GM23338 (cell line): Measurements from ENCODE around the gene LZTS3. TPM values are rescaled to one million over a fixed set of nuclear protein-coding genes. Genes with fewer than 3 reads are reported as not detected.

Experiments
- ATAC-seq: fragments of 200-7000 bp; cut with Tn5 transposase; 3 replicates; pipeline ENCODE4 v1.9.1; 2020
- DNase-seq: peaks from one replicate; pipeline ENCODE4 v3.0.0-alpha.2; 2015; ENCODE audit warnings: low spot score
- H2AFZ ChIP-seq: fragments of 200-600 bp; sonication (generic); 2 replicates; pipeline ENCODE4 v1.8.0; 2016; ENCODE audit warnings: antibody characterized with exemption, mild to moderate bottlenecking, moderate library complexity
- H3F3A ChIP-seq: fragments of 200-600 bp; sonication (generic); replicated peaks from 2 replicates; pipeline ENCODE4 v1.8.0; 2017; ENCODE audit warnings: antibody characterized with exemption, mixed run types, low read depth
- H3K27ac ChIP-seq: fragments of 200-600 bp; sonication (generic); 2 replicates; pipeline ENCODE4 v1.6.1; 2016; ENCODE audit warnings: low read depth
- H3K27me3 ChIP-seq: fragments of 200-600 bp; sonication (generic); 2 replicates; pipeline ENCODE4 v1.8.0; 2016; ENCODE audit warnings: mild to moderate bottlenecking, mixed run types, moderate library complexity; ENCODE audit not compliant: insufficient read depth
- H3K36me3 ChIP-seq: fragments of 200-600 bp; sonication (generic); 2 replicates; pipeline ENCODE4 v1.8.0; 2016; ENCODE audit warnings: mild to moderate bottlenecking; ENCODE audit not compliant: insufficient read depth
- H3K4me1 ChIP-seq: fragments of 200-600 bp; sonication (generic); 2 replicates; pipeline ENCODE4 v1.8.0; 2016; ENCODE audit warnings: mild to moderate bottlenecking, moderate library complexity; ENCODE audit not compliant: insufficient read depth
- H3K4me2 ChIP-seq: fragments of 200-600 bp; sonication (generic); 2 replicates; pipeline ENCODE4 v1.7.1; 2017; ENCODE audit warnings: mixed run types
- H3K4me3 ChIP-seq: fragments of 200-600 bp; sonication (generic); 2 replicates; pipeline ENCODE4 v1.6.1; 2016; ENCODE audit warnings: mixed run types
- H3K79me2 ChIP-seq: fragments of 200-600 bp; sonication (generic); replicated peaks from 2 replicates; pipeline ENCODE4 v1.8.0; 2017; ENCODE audit warnings: mild to moderate bottlenecking; ENCODE audit not compliant: insufficient read depth
- H3K9me2 ChIP-seq: fragments of 200-600 bp; sonication (generic); 2 replicates; pipeline ENCODE4 v1.8.0; 2017; ENCODE audit not compliant: insufficient read depth
- H4K20me1 ChIP-seq: fragments of 200-600 bp; sonication (generic); replicated peaks from 2 replicates; pipeline ENCODE4 v1.8.0; 2017; ENCODE audit warnings: mild to moderate bottlenecking; ENCODE audit not compliant: insufficient read depth
- H3K27ac Mint-ChIP-seq: 2 replicates; pipeline ENCODE4 v1.8.0; 2020; ENCODE audit warnings: inconsistent platforms, mild to moderate bottlenecking, moderate library complexity, mixed read lengths
- H3K27me3 Mint-ChIP-seq: 3 replicates; pipeline ENCODE4 v1.8.0; 2022; ENCODE audit warnings: low read depth, mild to moderate bottlenecking, moderate library complexity, mixed read lengths, inconsistent platforms; ENCODE audit not compliant: insufficient read depth, poor library complexity
- H3K36me3 Mint-ChIP-seq: 3 replicates; pipeline ENCODE4 v1.8.0; 2021; ENCODE audit warnings: low read depth, mild to moderate bottlenecking, inconsistent platforms, moderate library complexity, mixed read lengths
- H3K4me1 Mint-ChIP-seq: 3 replicates; pipeline ENCODE4 v1.8.0; 2020; ENCODE audit warnings: mild to moderate bottlenecking, inconsistent platforms, mixed read lengths
- H3K4me3 Mint-ChIP-seq: 3 replicates; pipeline ENCODE4 v1.8.0; 2021; ENCODE audit warnings: moderate library complexity, mild to moderate bottlenecking, inconsistent platforms, mixed read lengths
- H3K9me3 Mint-ChIP-seq: 3 replicates; pipeline ENCODE4 v1.8.0; 2020; ENCODE audit warnings: moderate library complexity, mild to moderate bottlenecking, inconsistent platforms, mixed read lengths
- EZH2 ChIP-seq: fragments of 200-600 bp; sonication (generic); IDR thresholded peaks from one replicate; pipeline ENCODE4 v1.8.0; 2017; ENCODE audit warnings: antibody characterized with exemption, mild to moderate bottlenecking, low read depth; ENCODE audit not compliant: unreplicated experiment
- JUNB ChIP-seq: IDR thresholded peaks from one replicate; pipeline ENCODE4 v1.6.1; 2016; ENCODE audit warnings: antibody characterized with exemption; ENCODE audit not compliant: unreplicated experiment
- NANOG ChIP-seq: IDR thresholded peaks from 2 replicates; pipeline ENCODE4 v1.6.1; 2016; ENCODE audit warnings: antibody characterized with exemption, borderline replicate concordance
- POLR2AphosphoS5 ChIP-seq: IDR thresholded peaks from 2 replicates; pipeline ENCODE4 v1.6.1; 2016; ENCODE audit warnings: antibody characterized with exemption, low read depth
- STAT1 ChIP-seq: IDR thresholded peaks from one replicate; pipeline ENCODE4 v1.6.1; 2016; ENCODE audit warnings: antibody characterized with exemption; ENCODE audit not compliant: unreplicated experiment
- polyA plus RNA-seq: library from polyadenylated mRNA; unstranded; fragments of >200 nt; fragmentation: Nextera tagmentation; extraction: Ambion mirVana; gene quantifications from 2 replicates; pipeline ENCODE4 v1.2.1, GENCODE V29; 2016
- total RNA-seq: library from RNA; depleted of rRNA; stranded (reverse); fragments of >200 nt; shearing (Covaris generic); gene quantifications from 2 replicates; pipeline ENCODE4 v1.2.3, GENCODE V29; 2014
- TF ChIP-seq, protein P1 (sequence below), 2 experiments: fragments of 200-600 bp in 1 of 2; sonication (generic) in 1 of 2; conservative IDR thresholded peaks; 2 replicates each; pipeline versions ENCODE4 v1.5.1 to v1.6.1; 2016 to 2017; ENCODE audit warnings: antibody characterized with exemption in 2 of 2, low read depth in 2 of 2, mild to moderate bottlenecking in 2 of 2, moderate library complexity in 1 of 2
- TF ChIP-seq, protein P2 (sequence below): IDR thresholded peaks from one replicate; pipeline ENCODE4 v1.6.1; 2018; ENCODE audit warnings: antibody characterized with exemption; ENCODE audit not compliant: unreplicated experiment

The LZTS3 gene
- total and polyA plus RNA-seq, 2 experiments from 2014 or later, result 9.7 to 40.7 TPM

DNA sequence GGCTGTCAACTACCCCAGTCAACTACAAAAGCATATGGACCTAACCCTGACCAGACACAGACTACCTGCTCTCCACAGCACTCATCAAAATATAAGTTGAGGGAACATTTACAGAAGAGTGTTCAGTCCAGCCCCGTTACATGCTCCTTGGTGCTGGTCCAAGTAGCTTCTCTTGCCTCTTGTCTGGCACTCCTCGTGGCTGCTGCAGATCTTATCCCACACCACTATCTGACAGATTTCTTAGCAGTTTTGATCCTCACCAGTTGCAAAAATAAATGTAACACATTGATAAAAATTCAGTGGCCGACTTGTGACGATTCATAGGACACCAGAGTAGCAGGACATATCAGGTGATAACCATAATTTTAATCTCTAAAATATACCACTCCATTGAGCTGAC lies 44.3 kb downstream of the LZTS3 start:
- Histone ChIP-seq H3K79me2 (no peaks in the 10 kb centered on the region), H3K27me3 (no peaks in the 10 kb centered on the region), H3K4me3 (no peak overlapping the region), H3K9me2 (no peaks in the 10 kb centered on the region), H3F3A (no peaks in the 10 kb centered on the region), H3K4me2 (no peak overlapping the region), H3K27ac (no peak overlapping the region), H3K36me3 (no peaks in the 10 kb centered on the region), H4K20me1 (no peaks in the 10 kb centered on the region; the same call in 1 of the 2 replicates), H2AFZ (no peak overlapping the region), H3K4me1 (no peaks in the 10 kb centered on the region)
- Mint-ChIP-seq H3K36me3 (peaks cover 16% of the 10 kb centered on the region; the same call in 2 of the 3 replicates), H3K27me3 (peaks cover 2% of the 10 kb centered on the region), H3K27ac (no peak overlapping the region), H3K9me3 (peaks cover 32% of the 10 kb centered on the region), H3K4me1 (no peaks in the 10 kb centered on the region), H3K4me3 (no peak overlapping the region)
- ATAC-seq (no peak), DNase-seq (no peak)
- TF ChIP-seq STAT1 (no peak), NANOG (no peak), JUNB (no peak), EZH2 (no peak)
- TF ChIP-seq, protein P1, sequence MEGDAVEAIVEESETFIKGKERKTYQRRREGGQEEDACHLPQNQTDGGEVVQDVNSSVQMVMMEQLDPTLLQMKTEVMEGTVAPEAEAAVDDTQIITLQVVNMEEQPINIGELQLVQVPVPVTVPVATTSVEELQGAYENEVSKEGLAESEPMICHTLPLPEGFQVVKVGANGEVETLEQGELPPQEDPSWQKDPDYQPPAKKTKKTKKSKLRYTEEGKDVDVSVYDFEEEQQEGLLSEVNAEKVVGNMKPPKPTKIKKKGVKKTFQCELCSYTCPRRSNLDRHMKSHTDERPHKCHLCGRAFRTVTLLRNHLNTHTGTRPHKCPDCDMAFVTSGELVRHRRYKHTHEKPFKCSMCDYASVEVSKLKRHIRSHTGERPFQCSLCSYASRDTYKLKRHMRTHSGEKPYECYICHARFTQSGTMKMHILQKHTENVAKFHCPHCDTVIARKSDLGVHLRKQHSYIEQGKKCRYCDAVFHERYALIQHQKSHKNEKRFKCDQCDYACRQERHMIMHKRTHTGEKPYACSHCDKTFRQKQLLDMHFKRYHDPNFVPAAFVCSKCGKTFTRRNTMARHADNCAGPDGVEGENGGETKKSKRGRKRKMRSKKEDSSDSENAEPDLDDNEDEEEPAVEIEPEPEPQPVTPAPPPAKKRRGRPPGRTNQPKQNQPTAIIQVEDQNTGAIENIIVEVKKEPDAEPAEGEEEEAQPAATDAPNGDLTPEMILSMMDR (conservative IDR thresholded peaks at IDR 0.05; ENCODE audit: low read depth in 2 of 2), result no peak
- TF ChIP-seq, protein P2, sequence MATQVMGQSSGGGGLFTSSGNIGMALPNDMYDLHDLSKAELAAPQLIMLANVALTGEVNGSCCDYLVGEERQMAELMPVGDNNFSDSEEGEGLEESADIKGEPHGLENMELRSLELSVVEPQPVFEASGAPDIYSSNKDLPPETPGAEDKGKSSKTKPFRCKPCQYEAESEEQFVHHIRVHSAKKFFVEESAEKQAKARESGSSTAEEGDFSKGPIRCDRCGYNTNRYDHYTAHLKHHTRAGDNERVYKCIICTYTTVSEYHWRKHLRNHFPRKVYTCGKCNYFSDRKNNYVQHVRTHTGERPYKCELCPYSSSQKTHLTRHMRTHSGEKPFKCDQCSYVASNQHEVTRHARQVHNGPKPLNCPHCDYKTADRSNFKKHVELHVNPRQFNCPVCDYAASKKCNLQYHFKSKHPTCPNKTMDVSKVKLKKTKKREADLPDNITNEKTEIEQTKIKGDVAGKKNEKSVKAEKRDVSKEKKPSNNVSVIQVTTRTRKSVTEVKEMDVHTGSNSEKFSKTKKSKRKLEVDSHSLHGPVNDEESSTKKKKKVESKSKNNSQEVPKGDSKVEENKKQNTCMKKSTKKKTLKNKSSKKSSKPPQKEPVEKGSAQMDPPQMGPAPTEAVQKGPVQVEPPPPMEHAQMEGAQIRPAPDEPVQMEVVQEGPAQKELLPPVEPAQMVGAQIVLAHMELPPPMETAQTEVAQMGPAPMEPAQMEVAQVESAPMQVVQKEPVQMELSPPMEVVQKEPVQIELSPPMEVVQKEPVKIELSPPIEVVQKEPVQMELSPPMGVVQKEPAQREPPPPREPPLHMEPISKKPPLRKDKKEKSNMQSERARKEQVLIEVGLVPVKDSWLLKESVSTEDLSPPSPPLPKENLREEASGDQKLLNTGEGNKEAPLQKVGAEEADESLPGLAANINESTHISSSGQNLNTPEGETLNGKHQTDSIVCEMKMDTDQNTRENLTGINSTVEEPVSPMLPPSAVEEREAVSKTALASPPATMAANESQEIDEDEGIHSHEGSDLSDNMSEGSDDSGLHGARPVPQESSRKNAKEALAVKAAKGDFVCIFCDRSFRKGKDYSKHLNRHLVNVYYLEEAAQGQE, result no peak

DNA sequence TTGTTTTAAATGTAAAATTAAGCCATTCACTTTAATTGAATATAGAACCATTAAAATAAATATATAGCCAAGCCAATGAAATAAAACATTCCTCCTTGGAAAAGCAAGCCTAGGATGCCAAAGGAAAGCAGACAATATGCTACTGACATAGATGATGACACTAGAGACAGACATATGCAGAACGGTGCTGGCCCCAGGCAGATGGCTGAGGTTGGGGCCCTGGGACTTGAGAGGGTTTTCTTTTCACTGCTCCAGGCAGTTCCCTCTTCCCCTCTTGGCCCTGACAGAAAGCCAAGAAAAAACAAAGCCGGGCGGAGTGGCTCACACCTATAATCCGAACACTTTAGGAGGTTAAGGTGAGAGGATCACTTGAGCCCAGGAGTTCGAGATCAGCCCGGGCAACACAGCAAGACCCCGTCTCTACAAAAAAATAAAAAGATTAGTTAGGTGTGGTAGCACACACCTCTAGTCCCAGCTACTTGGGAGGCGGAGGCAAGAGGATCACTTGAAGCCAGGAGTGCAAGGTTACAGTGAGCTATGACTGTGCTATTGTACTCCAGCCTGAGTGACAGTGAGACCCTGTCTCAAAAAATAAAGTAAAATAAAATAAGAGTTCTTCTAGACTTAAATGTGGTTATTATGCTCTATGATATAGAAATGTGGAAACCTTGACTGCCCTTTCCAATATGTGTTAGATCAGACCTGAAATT lies 44.9 kb downstream of the LZTS3 start:
- Histone ChIP-seq H3K9me2 (no peaks in the 10 kb centered on the region), H3F3A (no peaks in the 10 kb centered on the region), H3K27ac (no peak overlapping the region), H3K27me3 (no peaks in the 10 kb centered on the region), H3K36me3 (no peaks in the 10 kb centered on the region), H3K79me2 (no peaks in the 10 kb centered on the region), H3K4me2 (no peak overlapping the region), H2AFZ (no peak overlapping the region), H4K20me1 (no peaks in the 10 kb centered on the region; the same call in 1 of the 2 replicates), H3K4me3 (no peak overlapping the region), H3K4me1 (no peaks in the 10 kb centered on the region)
- Mint-ChIP-seq H3K9me3 (peaks cover 39% of the 10 kb centered on the region), H3K4me1 (no peaks in the 10 kb centered on the region), H3K36me3 (peaks cover 23% of the 10 kb centered on the region), H3K27me3 (peaks cover 2% of the 10 kb centered on the region), H3K4me3 (no peak overlapping the region), H3K27ac (no peak overlapping the region)
- ATAC-seq (no peak), DNase-seq (no peak)
- TF ChIP-seq POLR2AphosphoS5, result no peak
